ENCODE data around the gene PTPRA.

DNA sequence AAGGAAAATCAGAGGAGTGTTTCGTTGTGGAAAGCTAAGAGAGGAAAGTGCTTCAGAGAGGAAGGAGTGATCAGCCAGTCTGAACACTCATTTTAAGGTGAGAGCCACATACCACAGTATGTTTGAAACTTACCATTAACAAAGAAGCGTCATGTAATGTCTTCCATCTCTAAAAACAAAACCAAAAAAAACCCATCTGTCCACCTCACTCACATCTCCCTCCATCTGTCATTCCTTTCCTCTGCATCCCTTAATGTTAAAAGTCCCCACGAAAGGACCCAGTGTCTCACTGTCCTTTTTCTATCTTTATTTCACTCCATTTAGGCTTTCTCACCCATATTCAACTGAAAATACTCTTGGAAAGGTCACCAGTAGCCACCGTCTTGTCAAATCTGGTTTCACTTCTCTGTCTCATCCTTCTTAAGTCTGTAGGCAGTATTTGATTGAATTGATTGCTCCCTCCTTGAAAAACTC, 110.8 kb downstream of the PTPRA start:
- TF ChIP-seq ZNF274 (IDR thresholded peaks at IDR 0.05; ENCODE audit: low read depth, low read length), result no peak
- TF ChIP-seq YY1 (IDR thresholded peaks at IDR 0.05; ENCODE audit: insufficient read depth, insufficient read length), result no peak
- no peak for TF ChIP-seq SUZ12 (IDR thresholded peaks at IDR 0.05; ENCODE audit: extremely low read depth, insufficient read depth, insufficient read length)

All from NT2/D1 (cell line).